ENCODE results near the gene LENG9.
"Not testable (repeated sequence)": the region's sequence is repeated elsewhere in the genome, so short reads cannot be mapped to it uniquely, and the experiment has no call there.

LENG9 gene

DNA sequence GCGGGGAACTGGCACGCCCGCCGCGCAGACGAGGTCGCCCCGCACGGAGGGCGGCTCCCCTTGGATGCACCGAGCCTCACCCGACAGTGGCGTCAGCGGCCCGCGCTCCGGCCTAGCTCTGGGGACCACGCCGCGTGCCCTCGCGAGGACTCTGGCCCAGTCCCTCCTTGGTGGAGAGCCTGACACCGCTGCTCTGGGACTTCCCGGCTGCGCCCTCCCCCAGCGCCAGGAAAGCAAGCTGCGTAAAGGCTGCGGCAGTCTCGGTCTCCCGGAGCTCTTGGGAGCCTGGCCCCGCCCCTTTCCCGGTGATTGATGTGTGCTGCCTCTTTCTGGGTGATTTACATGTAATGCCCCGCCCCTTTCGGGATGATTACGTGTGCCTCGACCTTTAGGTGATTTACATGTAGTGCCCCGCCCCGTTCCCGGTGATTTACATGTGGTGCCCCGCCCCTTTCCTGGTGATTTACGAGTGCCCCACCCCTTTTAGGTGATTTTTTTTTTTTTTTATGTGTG lies at the start of gene LENG9:
LENG9 (minus strand) TSS at position 248 of the 513 bp plus-strand sequence. CDS start 252 bp downstream, outside the sequence.
- Mint-ChIP-seq H3K27ac (peak within 1 kb of the TSS; percentile 90), H3K36me3 (peaks cover 13% of the 10 kb centered on the region), H3K4me3 (peak within 1 kb of the TSS; percentile 83), H3K27me3 (no peaks in the 10 kb centered on the region), H3K4me1 (peaks cover 20% of the 10 kb centered on the region), H3K9me3 (peaks cover 1% of the 10 kb centered on the region)
- DNase-seq (ENCODE audit: low spot score in 2 of 2) (peak in 1 of 2 donors; percentile 91), ATAC-seq (ENCODE audit: low read depth) (peak; percentile 62)

- not testable (repeated sequence) for H3K27ac Mint-ChIP-seq; H3K9me3 Mint-ChIP-seq; H3K36me3 Mint-ChIP-seq; DNase-seq (ENCODE audit: low spot score in 2 of 2); H3K4me3 Mint-ChIP-seq
- H3K27me3 Mint-ChIP-seq, result peaks cover 30% of the 10 kb centered on the region
- peaks cover 14% of the 10 kb centered on the region for H3K4me1 Mint-ChIP-seq
- ATAC-seq (ENCODE audit: low read depth), result peak; percentile 95
Observed at GRCh38 chr19:54509200-54509940, 45.8 kb upstream of the LENG9 start.

GRCh38 chr19:54508487-54508886 lies 44.9 kb upstream of the LENG9 start:
- ATAC-seq (ENCODE audit: low read depth); H3K27ac Mint-ChIP-seq; H3K36me3 Mint-ChIP-seq; H3K4me3 Mint-ChIP-seq; H3K9me3 Mint-ChIP-seq; DNase-seq (ENCODE audit: low spot score in 2 of 2): not testable (repeated sequence)
- H3K27me3 Mint-ChIP-seq, result peaks cover 31% of the 10 kb centered on the region
- H3K4me1 Mint-ChIP-seq, result peaks cover 14% of the 10 kb centered on the region

DNA sequence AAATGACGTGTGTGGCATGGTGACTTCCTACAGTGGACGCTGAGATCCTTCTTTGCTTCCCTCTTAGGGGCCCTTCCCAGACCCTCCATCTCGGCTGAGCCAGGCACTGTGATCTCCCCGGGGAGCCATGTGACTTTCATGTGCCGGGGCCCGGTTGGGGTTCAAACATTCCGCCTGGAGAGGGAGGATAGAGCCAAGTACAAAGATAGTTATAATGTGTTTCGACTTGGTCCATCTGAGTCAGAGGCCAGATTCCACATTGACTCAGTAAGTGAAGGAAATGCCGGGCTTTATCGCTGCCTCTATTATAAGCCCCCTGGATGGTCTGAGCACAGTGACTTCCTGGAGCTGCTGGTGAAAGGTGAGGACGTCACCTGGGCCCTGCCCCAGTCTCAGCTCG lies 44.2 kb upstream of the LENG9 start:
- ATAC-seq (ENCODE audit: low read depth) (no peak), DNase-seq (ENCODE audit: low spot score in 2 of 2) (no peak)
- H3K4me1 Mint-ChIP-seq, result peaks cover 14% of the 10 kb centered on the region
- H3K36me3 Mint-ChIP-seq, result no peaks in the 10 kb centered on the region
- no peak overlapping the region for H3K4me3 Mint-ChIP-seq
- H3K9me3 Mint-ChIP-seq, result peaks cover 2% of the 10 kb centered on the region
- H3K27ac Mint-ChIP-seq, result no peak overlapping the region
- peaks cover 27% of the 10 kb centered on the region for H3K27me3 Mint-ChIP-seq

DNA sequence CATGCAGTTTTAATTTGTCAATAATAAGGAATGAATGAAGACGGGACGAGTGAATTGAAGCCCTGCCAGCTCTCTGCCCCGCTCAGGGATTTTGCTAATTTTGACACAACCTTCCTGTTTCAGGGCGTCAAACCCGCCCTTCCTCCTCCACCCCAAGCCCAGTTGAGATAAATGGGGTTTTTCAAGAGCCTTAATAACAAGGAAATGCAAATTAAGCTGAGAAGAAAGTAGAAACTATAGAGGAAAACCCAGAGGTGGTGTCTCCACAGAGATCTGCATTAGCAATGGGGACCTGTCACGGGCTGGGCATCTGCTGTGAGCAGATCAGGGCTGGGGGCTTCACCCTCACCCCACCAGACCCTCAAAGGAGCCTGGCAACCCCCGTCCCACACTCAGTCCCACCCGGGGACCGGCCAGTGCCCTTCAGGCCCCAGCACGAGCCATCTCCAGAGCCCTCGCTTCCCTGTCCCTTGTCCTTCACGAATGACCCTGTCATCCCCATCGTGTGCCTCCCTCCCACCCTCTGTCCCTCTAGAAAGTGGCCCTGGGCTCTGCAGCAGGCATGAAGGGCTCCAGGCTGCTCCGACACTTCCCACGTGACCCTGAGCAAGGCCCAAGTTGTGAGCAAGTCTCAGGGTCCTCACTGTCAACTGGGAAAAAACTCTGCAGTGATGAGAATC lies 43.6 kb upstream of the LENG9 start:
- H3K4me1 Mint-ChIP-seq, result peaks cover 14% of the 10 kb centered on the region
- H3K36me3 Mint-ChIP-seq; H3K9me3 Mint-ChIP-seq; DNase-seq (ENCODE audit: low spot score in 2 of 2); H3K27ac Mint-ChIP-seq; H3K4me3 Mint-ChIP-seq: not testable (repeated sequence)
- peaks cover 22% of the 10 kb centered on the region for H3K27me3 Mint-ChIP-seq
- peak; percentile 66 for ATAC-seq (ENCODE audit: low read depth)

DNA sequence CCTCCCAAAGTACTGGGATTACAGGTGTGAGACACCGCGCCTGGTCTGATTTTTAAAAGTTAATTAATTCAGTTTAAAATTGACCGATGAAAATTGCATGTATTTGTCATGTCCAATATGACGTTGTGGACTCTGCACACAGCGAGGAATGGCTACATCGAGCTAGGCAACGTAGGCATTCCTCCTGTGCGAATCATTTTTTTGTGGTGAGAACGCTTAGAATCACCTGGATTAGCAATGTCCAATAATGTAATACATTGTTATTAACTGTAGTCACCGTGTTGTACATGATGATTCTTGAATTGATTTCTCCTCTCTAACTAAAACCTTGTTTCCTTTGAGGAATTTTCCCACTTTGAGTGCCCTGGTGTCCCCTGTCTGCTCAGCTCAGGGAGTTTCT lies 42.5 kb upstream of the LENG9 start:
- ATAC-seq (ENCODE audit: low read depth), result no peak
- Mint-ChIP-seq H3K4me1 (peaks cover 14% of the 10 kb centered on the region), H3K27me3 (peaks cover 20% of the 10 kb centered on the region), H3K27ac (no peak overlapping the region), H3K4me3 (no peak overlapping the region), H3K36me3 (no peaks in the 10 kb centered on the region), H3K9me3 (peaks cover 2% of the 10 kb centered on the region)
- no peak for DNase-seq (ENCODE audit: low spot score in 2 of 2)

GRCh38 chr19:54505542-54505941 lies 42.0 kb upstream of the LENG9 start:
- Mint-ChIP-seq H3K4me1 (peaks cover 14% of the 10 kb centered on the region), H3K27me3 (peaks cover 22% of the 10 kb centered on the region)
- H3K4me3 Mint-ChIP-seq; H3K27ac Mint-ChIP-seq; DNase-seq (ENCODE audit: low spot score in 2 of 2); ATAC-seq (ENCODE audit: low read depth); H3K9me3 Mint-ChIP-seq; H3K36me3 Mint-ChIP-seq: not testable (repeated sequence)

DNA sequence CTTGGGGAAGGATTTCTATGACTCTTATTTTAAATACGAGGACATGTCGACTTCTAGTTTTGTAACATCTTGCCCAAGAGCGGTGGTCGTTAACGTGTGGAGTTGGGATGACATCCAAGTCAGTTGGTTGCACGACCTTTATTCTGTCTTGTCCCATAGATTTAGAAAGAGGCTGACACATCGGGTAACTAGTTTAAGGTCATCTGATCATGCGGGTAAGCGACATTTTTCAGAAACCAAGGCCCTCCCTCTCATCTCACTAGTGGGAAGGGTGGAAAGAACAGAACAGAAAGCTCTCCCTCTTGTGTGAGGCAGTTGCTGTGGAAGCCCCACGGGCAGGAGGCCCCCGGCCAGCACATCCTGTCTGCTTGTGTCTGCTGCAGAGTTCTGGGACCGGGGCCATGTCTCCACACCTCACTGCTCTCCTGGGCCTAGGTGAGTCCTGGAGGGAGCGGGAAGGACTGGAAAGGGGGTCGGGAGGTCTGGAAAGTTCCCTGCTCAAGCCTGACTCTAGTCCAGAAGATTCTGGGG lies 39.0 kb upstream of the LENG9 start, which contains the start of gene LAIR2:
LAIR2 (plus strand) TSS at position 314 of the 531 bp plus-strand sequence; CDS start at position 402, 88 bp downstream.
- Mint-ChIP-seq H3K27ac (no peak within 1 kb of the TSS), H3K36me3 (no peaks in the 10 kb centered on the region)

DNA sequence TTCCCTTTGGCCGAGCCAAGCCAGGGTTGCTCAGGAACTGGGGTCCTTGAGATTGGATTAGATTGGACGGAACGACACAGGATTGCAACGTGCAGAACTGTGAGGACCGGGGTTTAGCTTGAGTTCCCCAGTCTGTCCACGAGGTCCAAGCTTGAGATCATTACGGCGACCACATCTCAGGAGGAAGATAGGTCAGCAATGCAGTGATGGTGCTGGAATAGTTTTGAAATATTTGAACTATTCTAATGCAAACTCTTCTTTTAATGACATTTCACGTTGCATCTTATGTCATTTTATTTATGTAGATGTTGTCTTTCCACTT lies 34.8 kb upstream of the LENG9 start:
- H3K27me3 Mint-ChIP-seq, result peaks cover 19% of the 10 kb centered on the region
- ATAC-seq (ENCODE audit: low read depth); H3K4me3 Mint-ChIP-seq: not testable (repeated sequence)

More for the DNA sequence above, 39.0 kb upstream of the LENG9 start, which contains the start of gene LAIR2:
- DNase-seq (ENCODE audit: low spot score in 2 of 2), result no peak
- peaks cover 18% of the 10 kb centered on the region for H3K27me3 Mint-ChIP-seq
- H3K4me1 Mint-ChIP-seq, result peaks cover 10% of the 10 kb centered on the region
- no peak within 1 kb of the TSS for H3K4me3 Mint-ChIP-seq
- H3K9me3 Mint-ChIP-seq, result peaks cover 2% of the 10 kb centered on the region
- ATAC-seq (ENCODE audit: low read depth), result no peak

DNA sequence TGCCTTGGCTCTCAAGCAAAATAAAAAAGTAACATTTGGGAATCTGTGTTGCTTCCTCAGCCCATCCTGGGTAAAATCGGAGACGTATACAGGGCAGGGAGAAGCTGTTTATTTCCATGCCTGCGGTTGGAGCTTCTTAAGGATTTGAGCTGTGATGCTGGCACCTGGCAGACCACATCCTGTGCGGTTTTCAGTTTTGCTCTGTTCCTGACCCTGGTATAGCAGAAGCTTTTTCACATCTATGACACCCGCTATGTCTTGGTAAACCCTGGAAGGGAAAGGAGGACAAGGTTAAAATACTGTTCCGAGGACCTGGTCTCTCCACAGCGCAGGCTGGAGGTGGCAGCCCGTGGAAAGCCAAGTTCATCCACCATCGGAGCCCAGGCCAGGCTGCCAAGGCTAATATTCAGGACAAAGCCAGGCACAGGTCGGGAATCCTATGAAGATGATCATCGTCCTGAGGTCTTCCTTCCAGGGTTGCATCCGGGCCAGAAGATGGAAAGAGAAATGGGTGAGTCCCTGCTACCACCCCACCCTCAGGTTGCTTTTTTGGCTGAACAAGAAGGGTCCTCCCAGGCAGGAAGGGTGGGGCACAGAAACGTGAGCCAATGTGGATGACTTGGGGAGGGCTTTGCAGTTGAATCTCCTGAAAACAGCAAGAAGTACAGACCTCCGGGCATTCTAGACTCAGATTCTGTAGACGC lies 34.3 kb upstream of the LENG9 start:
- H3K27ac Mint-ChIP-seq; H3K36me3 Mint-ChIP-seq; DNase-seq (ENCODE audit: low spot score in 2 of 2); H3K4me3 Mint-ChIP-seq; H3K4me1 Mint-ChIP-seq; H3K9me3 Mint-ChIP-seq: not testable (repeated sequence)
- H3K27me3 Mint-ChIP-seq, result peaks cover 23% of the 10 kb centered on the region
- peak; percentile 55 for ATAC-seq (ENCODE audit: low read depth)

More for the DNA sequence above, 34.8 kb upstream of the LENG9 start:
- not testable (repeated sequence) for DNase-seq (ENCODE audit: low spot score in 2 of 2); H3K4me1 Mint-ChIP-seq; H3K9me3 Mint-ChIP-seq; H3K36me3 Mint-ChIP-seq; H3K27ac Mint-ChIP-seq

- peak; percentile 60 for ATAC-seq (ENCODE audit: low read depth)
- not testable (repeated sequence) for H3K9me3 Mint-ChIP-seq; H3K36me3 Mint-ChIP-seq; DNase-seq (ENCODE audit: low spot score in 2 of 2); H3K27ac Mint-ChIP-seq; H3K4me3 Mint-ChIP-seq
- Mint-ChIP-seq H3K4me1 (peaks cover 11% of the 10 kb centered on the region), H3K27me3 (peaks cover 34% of the 10 kb centered on the region)
Observed at GRCh38 chr19:54495284-54495683, 31.7 kb upstream of the LENG9 start.

GRCh38 chr19:54493967-54494585 lies 30.5 kb upstream of the LENG9 start:
- Mint-ChIP-seq H3K4me3 (no peak overlapping the region), H3K4me1 (peaks cover 12% of the 10 kb centered on the region), H3K9me3 (no peaks in the 10 kb centered on the region), H3K36me3 (no peaks in the 10 kb centered on the region), H3K27me3 (peaks cover 38% of the 10 kb centered on the region), H3K27ac (no peak overlapping the region)
- no peak for DNase-seq (ENCODE audit: low spot score in 2 of 2)
- ATAC-seq (ENCODE audit: low read depth), result no peak

GRCh38 chr19:54493056-54493455 lies 29.5 kb upstream of the LENG9 start:
- not testable (repeated sequence) for H3K36me3 Mint-ChIP-seq; H3K4me3 Mint-ChIP-seq; H3K9me3 Mint-ChIP-seq; DNase-seq (ENCODE audit: low spot score in 2 of 2); ATAC-seq (ENCODE audit: low read depth); H3K27ac Mint-ChIP-seq
- Mint-ChIP-seq H3K4me1 (peaks cover 12% of the 10 kb centered on the region), H3K27me3 (peaks cover 38% of the 10 kb centered on the region)

All from memory B cell (primary cell).